Measurements from ENCODE around the gene KLHL5. TPM values are rescaled to one million over a fixed set of nuclear protein-coding genes. Genes with fewer than 3 reads are reported as not detected.

The KLHL5 gene
- total RNA-seq, 1 donor from 2014 or later: 65.9 TPM

DNA sequence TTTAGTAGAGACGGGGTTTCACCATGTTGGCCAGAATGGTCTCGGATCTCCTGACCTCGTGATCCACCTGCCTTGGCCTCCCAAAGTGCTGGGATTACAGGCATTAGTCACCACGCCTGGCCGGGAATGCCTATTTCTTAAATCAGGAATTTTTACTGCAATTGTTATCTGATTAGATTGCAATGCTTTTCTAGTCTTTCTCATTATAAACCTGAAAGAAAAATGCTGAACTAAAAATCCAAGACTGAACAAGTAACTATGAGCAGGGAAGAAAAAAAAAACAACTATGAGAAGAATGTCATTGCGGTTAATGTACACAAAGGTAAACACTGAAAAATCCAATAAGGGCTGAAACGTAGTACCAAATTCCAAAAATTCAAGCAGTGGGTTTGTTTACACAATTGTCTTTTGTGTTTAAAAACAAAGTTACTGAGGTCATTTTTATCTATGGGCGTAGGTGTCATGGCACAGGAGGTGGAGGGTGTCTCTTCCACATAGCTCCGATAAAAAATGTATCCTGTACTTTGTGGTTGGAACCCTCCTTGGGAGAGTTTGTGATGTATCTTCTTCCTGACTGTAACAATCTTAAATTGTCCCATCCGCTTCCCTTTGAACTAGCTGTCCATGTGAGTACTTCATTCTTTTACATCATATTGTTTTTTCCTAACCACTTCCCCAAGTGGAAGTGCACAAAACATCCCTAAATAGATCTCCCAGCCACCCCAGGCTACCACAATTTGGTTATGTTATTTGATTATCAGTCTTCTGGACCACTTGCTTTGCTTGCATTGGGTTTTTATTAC lies 18.8 kb upstream of the KLHL5 start:
- Mint-ChIP-seq H3K27me3 (ENCODE audit: insufficient read depth, low read depth) (peaks cover 11% of the 10 kb centered on the region), H3K9me3 (no peaks in the 10 kb centered on the region), H3K36me3 (peaks cover 2% of the 10 kb centered on the region), H3K4me1 (peaks cover 33% of the 10 kb centered on the region), H3K27ac (peak overlapping the region; percentile 55), H3K4me3 (peak overlapping the region; percentile 94)
- Histone ChIP-seq H3F3A (ENCODE audit: low read depth) (peaks cover 3% of the 10 kb centered on the region), H3K27me3 (no peaks in the 10 kb centered on the region), H3K9me3 (ENCODE audit: low read depth) (no peaks in the 10 kb centered on the region), H2AFZ (replicated peaks) (peak overlapping the region; percentile 74), H3K36me3 (no peaks in the 10 kb centered on the region), H3K4me1 (peaks cover 14% of the 10 kb centered on the region), H4K20me1 (ENCODE audit: low read depth) (peaks cover 17% of the 10 kb centered on the region), H3K4me3 (peak overlapping the region; percentile 82), H3K79me2 (ENCODE audit: low read depth) (peaks cover 28% of the 10 kb centered on the region), H3K27ac (no peak overlapping the region), H3K4me2 (peak overlapping the region; percentile 77), H3K9ac (no peak overlapping the region)
- no peak for TF ChIP-seq EZH2 (IDR thresholded peaks at IDR 0.05)
- no peak for DNase-seq (ENCODE audit: low spot score)

- Histone ChIP-seq H3K9ac (peak overlapping the region; percentile 48), H3K9me3 (ENCODE audit: low read depth) (no peaks in the 10 kb centered on the region), H3K79me2 (ENCODE audit: low read depth) (peaks cover 31% of the 10 kb centered on the region), H3K4me2 (peak overlapping the region; percentile 77), H3K4me3 (peak overlapping the region; percentile 82), H2AFZ (replicated peaks) (peak overlapping the region; percentile 74), H3K4me1 (peaks cover 14% of the 10 kb centered on the region), H3K36me3 (no peaks in the 10 kb centered on the region), H3F3A (ENCODE audit: low read depth) (peaks cover 3% of the 10 kb centered on the region), H3K27ac (no peak overlapping the region), H3K27me3 (no peaks in the 10 kb centered on the region), H4K20me1 (ENCODE audit: low read depth) (peaks cover 18% of the 10 kb centered on the region)
- peak overlapping the region; percentile 94 for H3K4me3 Mint-ChIP-seq
- DNase-seq (ENCODE audit: low spot score): no peak
- H3K27ac Mint-ChIP-seq: peak overlapping the region; percentile 55
- peaks cover 32% of the 10 kb centered on the region for H3K4me1 Mint-ChIP-seq
- H3K9me3 Mint-ChIP-seq: no peaks in the 10 kb centered on the region
- H3K27me3 Mint-ChIP-seq (ENCODE audit: insufficient read depth, low read depth): peaks cover 11% of the 10 kb centered on the region
- TF ChIP-seq CTCF (IDR thresholded peaks at IDR 0.05) (no peak), EZH2phosphoT487 (IDR thresholded peaks at IDR 0.05) (no peak), EZH2 (IDR thresholded peaks at IDR 0.05) (no peak)
- peaks cover 2% of the 10 kb centered on the region for H3K36me3 Mint-ChIP-seq
Measured at GRCh38 chr4:39043861-39044363, 18.1 kb upstream of the KLHL5 start.

DNA sequence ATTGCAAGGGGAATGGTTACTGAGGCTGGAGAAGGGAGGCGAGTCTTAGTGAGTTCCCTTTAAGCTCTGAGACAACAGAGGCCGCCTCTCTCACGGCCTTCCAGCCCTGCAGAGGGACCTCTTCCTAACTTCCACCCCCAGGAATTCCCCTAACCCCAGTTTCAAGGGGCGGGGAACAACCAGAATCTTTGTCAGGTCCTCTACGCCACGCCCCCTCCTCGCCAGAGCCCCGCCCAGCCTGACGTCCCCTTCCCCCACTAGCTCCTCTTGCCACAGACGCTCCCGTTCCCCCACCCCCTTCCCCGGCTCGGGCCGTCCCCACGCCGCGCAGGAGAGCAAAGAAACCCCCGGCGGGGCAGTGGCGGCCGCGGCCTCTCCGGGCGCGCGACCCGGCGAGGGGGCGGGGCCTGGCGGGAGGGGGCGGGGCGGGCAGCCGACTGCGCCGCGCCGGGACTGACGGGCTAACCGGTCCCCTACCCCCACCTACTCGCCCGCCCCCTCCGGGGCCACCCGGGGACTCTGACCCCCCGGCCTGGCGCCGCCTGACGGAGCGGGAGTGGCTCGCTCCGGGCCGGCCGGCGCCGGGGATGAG lies 17.6 kb upstream of the KLHL5 start:
- Mint-ChIP-seq H3K4me3 (peak overlapping the region; percentile 94), H3K4me1 (peaks cover 32% of the 10 kb centered on the region), H3K36me3 (peaks cover 2% of the 10 kb centered on the region), H3K27me3 (ENCODE audit: insufficient read depth, low read depth) (peaks cover 6% of the 10 kb centered on the region), H3K27ac (peak overlapping the region; percentile 55), H3K9me3 (no peaks in the 10 kb centered on the region)
- H3K9me3 ChIP-seq (ENCODE audit: low read depth): no peaks in the 10 kb centered on the region
- H3K36me3 ChIP-seq: no peaks in the 10 kb centered on the region
- H3K27me3 ChIP-seq: no peaks in the 10 kb centered on the region
- peaks cover 37% of the 10 kb centered on the region for H3K79me2 ChIP-seq (ENCODE audit: low read depth)
- H3K27ac ChIP-seq: peak overlapping the region; percentile 42
- peaks cover 14% of the 10 kb centered on the region for H3K4me1 ChIP-seq
- peaks cover 3% of the 10 kb centered on the region for H3F3A ChIP-seq (ENCODE audit: low read depth)
- H3K4me2 ChIP-seq: peak overlapping the region; percentile 77
- no peak for TF ChIP-seq CTCF (IDR thresholded peaks at IDR 0.05)
- TF ChIP-seq EZH2 (IDR thresholded peaks at IDR 0.05): no peak
- TF ChIP-seq EZH2phosphoT487 (IDR thresholded peaks at IDR 0.05): no peak
- peak; percentile 98 for DNase-seq (ENCODE audit: low spot score)
- peak overlapping the region; percentile 74 for H2AFZ ChIP-seq (replicated peaks)
- peaks cover 22% of the 10 kb centered on the region for H4K20me1 ChIP-seq (ENCODE audit: low read depth)
- H3K4me3 ChIP-seq: peak overlapping the region; percentile 82
- peak overlapping the region; percentile 48 for H3K9ac ChIP-seq

Measured in neural progenitor cell (in vitro differentiated cells).